Activated CD4-positive, alpha-beta T cell treated with anti-CD3 and anti-CD28 coated beads for 24 hours (primary cell): ENCODE data around the gene SERTAD2.

ENCODE experiments used
- DNase-seq, 2 donors: peaks; one replicate each; pipeline ENCODE4 v3.0.0-alpha.2; 2020; ENCODE audit warnings: low read depth in 2 of 2

The SERTAD2 gene, protein sequence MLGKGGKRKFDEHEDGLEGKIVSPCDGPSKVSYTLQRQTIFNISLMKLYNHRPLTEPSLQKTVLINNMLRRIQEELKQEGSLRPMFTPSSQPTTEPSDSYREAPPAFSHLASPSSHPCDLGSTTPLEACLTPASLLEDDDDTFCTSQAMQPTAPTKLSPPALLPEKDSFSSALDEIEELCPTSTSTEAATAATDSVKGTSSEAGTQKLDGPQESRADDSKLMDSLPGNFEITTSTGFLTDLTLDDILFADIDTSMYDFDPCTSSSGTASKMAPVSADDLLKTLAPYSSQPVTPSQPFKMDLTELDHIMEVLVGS

DNA sequence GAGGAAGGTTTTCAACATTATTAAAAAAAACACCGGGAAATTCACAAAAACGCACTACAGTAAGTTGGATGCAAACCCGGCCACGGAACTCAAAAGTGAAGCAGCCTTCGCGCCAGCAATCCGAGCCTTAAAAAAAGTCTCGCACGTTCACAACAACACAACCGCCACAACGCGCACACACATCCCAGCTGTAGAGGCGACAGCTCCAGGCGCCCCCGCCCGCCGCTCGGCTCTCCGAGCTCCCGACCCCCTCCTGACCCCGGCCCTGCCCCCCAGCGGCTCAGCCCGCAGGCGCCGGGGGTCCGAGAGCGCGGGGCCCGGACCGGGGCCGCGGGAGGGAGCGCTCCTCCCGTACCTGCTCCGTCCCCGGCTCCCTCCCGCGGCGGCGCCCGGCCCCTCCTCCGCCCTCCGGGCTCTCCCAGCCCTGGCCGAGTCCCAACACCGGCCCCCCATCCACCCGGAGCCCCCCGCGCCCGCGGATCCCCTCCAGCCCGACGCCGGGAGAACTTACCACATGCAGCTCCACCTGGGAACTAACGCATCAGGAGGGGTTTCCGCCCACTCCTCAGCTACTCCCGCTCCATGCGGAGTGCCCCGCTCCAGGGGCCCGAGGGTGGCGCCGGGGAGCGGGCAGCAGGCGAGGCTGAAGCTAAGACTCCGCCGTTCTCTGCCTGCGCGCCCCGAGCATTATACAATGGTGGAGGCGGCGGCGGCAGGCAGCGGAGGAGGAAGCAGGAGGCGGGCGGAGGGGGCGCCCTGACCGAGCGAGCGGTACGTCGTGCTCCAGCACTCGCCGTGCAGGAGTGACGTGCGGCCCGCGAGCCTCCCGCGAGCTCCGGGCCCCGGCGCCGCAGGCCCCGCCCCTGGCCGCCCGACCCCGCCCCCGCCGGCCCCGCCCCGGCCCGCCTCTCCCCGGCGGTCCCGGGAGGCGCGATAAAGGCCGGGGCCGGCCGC lies at the start of gene SERTAD2:
TSS of gene SERTAD2 (minus strand) at position 805 of the 954 bp plus-strand sequence. CDS start 17,042 bp downstream, outside the sequence.
- DNase-seq: peak; percentile 59 to 60

DNA sequence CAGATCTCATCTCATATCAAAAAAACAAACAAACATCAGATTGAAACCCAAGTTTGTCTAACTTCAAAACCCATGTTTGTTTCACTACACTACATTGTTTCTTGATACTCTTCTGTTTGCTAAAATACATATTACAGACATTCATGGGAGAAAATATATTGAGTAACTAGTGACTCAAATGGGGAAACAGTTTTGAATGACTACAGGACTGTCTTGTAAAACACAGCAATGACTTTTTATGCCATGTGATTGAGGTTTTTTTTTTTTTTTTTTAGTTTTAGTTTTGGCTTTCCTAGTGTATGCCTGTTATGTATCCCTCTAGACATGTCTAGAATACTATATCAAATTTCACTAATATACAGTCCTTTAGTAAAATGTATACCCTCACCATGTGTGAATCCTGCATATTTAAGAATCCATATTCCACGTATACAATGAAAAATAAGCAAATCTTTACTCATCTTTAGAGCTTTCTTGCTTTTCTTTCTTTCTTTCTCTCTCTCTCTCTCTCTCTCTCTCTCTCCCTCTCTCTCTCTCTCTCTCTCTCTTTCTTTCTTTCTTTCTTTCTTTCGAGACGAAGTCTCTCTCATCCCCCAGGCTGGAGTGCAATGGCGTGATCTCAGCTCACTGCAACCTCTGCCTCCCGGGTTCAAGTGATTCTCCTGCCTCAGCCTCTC lies 46.6 kb upstream of the SERTAD2 start:
- DNase-seq: no peak

DNA sequence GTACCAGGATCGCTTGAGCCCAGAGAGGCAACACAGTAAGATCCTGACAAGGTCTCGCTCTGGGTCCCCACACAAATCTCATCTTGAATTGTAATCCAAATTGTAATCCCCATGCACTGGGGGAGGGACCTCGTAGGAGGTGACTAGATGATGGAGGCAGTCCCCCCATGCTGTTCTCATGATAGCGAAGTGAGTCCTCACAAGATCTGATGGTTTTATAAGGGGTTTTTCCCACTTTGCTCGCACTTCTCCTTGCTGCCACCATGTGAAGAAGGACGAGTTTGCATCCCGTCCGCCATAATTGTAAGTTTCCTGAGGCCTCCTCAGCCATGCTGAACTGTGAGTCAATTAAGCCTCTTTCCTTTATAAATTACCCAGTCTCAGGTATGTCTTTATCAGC lies 46.0 kb upstream of the SERTAD2 start:
- DNase-seq: no peak

DNA sequence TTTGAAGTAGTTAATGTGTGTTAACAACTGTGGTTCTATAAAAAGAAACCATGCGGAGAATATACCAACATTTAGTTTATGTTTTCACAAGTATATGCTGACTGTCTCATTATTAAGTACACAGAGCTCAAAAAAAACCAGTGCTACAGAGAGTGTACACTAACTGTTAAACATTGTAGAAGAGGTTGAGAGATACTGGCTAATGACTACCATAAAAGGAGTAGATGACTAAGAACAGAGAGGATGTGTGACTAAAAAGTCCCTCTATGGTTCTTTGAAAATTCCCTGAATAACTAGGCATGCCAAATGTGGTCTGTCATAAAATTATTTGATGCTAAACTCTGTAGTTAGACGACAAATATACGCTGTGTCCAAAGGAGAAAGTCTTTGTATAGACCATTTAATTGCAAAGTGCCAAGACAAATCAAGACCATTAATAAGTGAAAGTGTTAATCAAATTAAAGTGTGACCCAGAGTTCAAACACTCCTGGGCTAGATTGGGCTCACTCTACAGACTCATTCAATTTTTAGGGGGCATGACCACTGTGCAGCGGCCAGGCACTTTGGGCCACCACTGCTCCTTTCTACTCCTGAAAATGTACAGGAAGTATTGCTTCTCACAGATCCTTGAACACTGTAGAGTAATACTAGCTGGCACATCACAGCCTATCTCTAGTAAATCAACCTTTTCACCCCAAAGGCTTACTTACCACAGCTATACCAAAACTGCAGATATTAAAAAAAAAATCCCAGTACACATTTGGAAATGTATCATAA lies 45.1 kb upstream of the SERTAD2 start:
- DNase-seq: no peak

DNA sequence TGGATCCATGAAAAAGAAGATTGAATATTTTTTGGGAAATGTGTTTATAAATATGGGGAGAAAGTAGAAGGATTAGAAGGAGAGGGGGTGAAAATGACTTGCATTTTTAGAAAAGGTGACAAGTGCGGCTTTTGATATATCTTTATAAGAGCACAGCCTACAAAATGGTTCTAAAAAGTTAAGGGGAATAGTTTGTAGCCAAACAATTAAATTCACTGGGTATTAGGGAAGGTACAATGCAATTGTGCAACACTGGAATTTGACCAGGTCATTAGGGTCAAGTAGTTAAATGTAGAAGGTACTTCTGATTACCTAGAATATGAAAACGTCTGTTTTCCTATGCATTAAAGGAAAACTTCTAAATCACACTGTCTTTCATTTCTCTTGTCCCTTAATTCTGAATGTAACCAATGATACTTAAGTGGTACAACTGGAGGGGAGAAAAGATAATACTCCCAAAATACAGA lies 44.5 kb upstream of the SERTAD2 start:
- no peak for DNase-seq

DNA sequence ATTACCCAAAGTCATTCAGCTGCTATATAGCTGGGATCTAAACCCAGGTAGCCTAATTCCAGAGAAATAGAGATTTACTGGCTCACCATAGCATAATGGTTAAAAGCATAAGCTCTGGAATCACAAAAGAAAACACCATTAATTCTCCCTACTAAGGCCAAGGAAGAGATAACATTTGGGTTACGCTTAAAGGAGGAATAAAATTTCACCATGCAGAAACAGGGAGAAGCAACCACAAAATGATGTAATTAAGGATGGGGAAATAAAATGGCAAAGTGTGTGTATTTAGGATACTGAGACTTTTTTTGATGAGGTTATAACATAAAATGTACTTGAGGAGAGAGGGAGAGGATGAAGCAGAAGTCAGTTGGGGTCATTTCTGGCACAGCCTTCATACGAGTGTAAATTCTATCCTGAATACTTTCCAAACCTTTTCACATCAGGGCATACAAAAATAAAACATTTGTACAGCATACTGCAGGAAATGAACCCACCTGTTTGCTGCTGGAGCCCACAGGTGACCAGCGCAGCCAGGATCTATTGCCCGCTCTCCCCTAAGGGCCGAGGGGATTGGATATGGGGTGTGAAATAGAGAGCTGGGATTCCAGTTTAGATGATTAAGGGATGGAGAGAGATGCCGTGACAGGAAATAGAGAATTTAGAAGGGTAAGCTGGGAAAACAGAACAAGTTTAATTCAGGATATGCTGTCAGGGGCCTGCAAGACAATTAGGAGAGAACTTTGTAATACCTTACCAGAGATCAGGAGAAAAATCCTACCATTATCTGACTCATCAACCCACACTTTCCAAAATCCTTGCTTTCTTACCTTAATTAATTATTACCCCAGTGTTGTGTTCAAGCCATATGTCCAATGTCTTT lies 43.8 kb upstream of the SERTAD2 start:
- no peak for DNase-seq

DNA sequence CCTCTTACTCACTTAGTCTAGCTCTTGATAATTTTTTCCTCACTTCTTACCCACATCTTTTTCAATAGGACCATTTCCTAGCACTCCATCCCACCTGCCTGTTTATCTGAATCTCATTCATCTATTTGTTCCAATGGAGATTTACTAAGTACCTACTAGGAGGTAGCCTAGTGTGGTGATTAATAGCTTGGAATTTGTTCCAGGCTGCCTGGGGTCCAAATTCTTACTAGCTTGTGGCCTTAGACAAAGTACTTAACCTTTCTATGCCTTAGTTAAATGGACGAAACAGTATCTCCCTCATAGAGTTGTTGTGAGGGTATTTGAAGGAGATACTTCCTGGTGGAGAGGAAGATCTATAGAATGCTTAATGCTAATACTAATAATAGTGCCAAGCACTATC lies 42.9 kb upstream of the SERTAD2 start:
- DNase-seq: no peak

DNA sequence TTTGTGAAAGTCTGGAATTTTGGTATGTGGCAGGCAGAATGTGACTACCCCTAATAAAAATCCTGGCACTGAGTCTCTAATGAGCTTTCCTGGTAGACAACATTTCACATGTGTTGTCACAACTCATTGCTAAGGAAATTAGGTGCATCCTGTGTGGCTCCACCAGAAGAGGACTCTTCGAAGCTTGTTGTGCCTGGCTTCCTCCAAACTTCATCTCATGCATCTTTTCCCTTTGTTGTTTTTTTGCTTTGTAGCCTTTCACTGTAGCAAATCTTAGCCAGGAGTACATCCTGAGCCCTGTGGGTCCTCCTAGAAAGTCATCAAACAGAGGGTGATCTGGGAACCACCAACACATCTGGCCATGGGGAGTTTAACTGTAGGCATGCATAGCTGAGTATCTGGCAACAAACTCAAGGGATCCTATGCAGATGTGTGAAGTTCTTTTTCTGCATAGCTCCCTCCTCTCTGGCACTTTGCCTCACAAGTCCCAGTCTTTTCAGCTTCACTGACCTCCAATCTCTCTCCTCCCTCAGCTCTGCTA lies 42.1 kb upstream of the SERTAD2 start:
- DNase-seq: no peak

DNA sequence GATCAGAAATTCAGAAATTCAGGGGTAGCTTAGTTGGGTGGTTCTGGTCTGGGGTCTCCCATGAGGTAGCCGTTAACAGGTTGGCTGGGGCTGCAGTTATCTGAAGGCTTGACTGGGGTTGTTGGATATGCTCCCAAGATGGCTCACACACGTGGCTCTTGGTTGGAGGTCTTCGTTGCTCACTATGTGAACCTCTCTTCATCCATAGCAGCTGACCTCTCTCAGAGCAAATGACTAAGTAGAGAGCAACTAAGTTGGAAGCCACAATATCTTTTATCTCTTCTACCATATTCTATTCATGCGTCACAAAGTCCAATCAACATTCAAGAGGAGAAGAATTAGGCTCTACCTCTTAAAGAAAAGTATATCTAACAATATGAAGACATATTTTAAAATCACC lies 38.7 kb upstream of the SERTAD2 start:
- DNase-seq: no peak

DNA sequence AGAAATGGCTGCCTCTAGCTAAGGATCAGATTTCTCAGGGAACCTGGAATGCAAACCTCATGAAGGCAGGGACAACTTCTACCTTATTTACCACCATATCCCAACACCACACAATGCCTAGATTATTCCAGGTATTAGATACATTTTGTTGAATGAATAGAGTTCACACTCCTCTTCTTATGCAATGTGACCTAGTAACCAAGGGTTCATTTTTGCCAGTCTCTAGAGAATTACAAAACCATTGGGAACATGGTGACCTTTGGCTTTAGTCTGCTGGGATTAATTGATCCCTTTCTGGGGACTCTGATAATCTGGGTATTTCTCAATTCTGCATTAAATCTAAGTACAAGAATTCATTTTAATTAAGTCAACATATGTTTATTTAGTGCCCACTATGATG lies 35.2 kb upstream of the SERTAD2 start:
- DNase-seq: no peak

DNA sequence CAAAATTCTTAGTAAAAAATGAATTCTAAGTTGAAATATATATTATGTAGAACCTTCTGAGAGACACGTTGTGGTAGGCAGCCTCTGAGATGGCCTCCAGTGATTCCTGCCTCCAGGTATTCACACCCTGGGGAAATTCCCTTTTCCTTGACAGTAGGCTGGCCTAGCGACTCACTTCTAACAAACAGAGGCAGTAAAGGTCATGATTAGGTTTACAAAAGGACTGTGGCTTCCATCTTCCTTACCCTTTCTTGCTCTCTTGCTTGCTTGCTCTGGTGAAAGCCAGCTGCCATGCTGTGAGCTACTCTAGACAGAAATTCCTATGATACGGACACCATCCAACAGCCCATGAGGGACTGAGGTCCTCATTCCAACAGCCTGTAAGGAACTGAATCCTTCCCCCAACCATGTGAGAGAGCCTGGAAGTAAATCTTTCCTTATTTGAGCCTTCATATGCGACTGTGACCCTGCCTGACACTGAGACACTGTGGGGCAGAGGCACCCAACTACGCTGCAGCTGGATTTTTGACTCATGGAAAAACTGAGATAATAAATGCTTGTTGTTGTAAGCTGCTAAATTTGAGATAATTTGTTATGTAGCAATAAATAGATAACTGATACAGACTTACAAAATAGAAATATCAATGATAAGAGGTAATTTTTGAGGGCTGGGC lies 32.7 kb upstream of the SERTAD2 start:
- no peak for DNase-seq

DNA sequence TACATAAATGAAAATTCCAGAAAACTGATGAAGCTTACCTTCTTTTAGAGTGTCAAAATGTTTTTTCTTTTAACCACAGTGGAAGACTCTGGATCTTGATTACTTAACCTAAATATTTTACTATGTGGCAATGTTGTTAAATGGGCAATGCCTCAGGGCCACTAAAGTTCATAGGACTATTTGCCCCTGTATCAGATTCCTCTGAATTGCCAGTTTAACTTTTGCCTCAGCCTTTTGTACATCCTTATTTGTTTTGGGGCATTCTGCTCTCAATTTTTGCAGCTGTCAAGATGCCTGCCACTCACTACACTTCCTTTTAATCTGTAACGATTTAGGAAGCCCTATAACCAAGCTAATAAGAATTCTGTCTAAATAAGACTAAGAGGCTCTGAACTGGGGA lies 31.7 kb upstream of the SERTAD2 start:
- DNase-seq: no peak

DNA sequence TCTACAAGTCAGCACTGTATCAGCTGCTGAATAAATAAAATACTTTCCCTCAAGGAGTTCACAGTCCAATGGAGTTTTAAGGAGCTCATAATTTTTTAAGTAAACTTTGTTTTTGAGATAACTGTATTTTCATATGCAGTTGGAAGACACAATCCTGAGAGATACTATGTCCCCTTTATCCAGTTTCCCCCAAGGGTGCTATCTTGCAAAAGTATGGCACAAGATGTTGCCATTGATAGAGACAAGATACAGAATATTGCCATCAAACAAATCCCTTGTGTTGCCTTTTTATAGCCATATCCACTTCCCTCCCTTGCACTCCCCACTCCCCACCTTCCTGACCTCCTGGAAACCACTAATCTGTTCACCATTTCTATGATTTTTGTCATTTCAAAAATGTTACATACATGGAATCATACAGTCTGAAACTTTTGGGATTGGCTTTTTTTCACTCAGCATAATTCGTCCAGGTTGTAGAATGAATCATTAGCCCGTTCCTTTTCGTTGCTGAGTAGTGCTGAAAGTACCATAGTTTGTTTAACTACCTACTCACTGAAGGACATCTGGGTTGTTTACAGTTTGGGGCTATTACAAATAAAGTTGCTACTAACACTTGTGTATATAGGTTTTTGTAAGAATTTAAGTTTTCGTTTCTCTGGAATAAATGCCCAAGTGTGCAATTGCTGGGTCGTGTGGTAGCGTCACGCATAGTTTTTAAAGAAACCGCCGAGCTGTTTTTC lies 30.2 kb upstream of the SERTAD2 start:
- DNase-seq: no peak

DNA sequence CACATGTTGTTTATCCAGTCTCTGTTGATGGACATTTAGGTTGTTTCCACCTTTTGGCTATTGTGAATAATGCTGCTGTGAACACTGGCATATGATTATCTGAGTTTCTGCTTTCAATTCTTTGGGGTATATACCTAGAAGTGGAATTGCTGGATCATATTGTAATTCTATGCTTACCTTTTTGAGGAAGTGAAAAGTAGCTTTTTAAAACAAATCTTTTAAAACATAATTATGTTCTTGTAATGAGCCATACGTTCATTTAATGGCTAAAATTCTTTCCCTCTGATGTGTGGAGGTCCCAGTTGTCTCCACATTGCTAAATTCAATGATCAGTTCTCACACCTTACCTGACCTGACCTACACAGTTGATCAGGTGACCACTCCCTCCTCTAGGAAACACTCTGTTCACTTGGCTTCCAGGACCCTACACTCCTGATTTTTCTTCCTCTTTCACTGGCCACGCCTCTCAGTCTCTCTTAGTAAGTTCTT lies 27.8 kb upstream of the SERTAD2 start:
- no peak for DNase-seq

DNA sequence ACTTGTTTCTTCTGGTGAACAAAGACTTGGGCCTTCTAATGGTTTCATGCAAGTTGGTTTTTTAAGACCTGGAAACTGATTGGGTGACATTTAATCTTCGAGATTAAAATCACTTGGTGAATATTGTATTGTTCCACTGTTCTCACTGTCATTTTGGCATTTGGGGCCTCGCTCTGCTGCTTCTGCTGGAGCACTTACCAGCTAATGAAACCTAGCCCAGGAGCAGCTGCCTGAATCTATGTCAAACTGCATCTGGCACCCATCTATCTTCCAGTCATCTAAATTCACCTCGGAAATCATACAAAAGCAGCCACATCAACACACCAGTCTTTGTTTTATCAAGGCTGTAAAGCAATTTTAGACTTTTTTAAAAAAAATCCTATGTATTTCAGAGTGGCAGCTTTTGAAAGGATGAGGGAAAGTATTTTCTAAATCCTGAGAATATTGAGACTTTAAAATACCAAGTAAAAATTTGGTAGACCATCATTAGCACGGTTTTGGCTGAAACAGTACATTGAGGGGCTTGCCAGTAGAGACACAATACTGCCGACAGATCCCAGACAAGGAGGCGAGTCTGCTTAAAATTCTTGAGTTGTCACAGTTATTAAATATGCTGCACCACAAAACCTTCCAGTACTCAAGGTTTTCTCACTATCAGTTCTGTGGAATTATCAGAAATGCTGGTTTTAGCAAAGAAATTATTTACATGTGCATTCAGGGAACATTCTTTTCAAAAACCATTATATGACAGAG lies 26.1 kb upstream of the SERTAD2 start:
- DNase-seq: no peak

DNA sequence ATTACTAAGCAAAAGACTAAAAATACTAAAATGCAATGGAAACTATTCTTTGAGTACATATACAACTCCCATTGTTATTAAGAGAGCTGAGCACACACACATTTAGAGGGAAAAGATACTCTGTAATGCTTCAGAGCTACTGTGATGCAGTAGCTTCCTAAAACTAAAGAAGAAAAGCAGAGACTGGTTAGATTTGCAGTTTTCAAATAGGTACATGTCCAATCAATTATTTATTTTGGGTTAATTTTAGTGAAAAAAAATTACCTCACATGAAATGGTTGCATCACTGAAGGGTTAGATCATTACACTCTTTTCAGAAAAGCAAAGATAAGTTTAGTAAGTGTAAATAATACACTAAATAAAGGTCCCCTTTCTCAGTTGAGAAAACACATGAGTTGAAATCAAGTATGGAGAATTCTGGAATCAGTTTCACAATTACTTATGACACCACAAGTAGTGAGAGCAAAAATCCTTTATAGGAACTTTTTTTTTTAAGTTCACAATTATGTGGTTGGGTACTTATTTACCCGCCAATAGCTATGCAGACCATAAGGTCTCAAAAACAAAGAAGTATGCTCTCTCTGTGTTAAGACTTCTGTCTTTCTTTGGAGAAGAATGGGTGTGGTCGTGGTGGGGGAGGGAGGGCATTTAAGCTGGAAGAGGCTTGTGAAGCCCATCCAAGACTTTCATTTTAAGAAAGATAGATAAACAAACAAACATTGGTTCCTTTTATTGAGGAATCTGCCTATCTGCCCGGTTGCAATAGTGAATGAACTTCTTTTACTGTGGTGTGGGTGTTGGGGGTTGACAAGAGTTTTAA lies 25.3 kb upstream of the SERTAD2 start:
- DNase-seq: no peak

DNA sequence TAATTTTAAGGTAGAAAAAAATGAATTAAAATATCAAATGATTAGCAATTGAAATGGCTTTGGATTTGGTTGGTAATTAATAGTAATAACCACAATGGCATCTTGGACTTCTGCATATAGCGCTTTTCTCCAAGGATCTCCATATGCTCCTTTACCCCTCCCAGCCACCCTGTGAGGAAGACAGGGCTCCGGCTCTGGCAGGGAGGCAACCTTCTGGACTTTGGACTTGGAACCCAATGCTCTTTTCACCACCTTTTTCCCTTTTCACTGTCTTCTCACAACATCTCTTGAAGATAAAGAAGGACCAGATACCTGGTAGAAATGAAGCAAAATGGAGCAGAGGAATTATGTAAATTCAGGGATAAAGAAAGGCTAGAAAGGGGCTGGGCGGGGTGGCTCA lies 23.8 kb upstream of the SERTAD2 start:
- DNase-seq: no peak
